PC-9 (cell line): ENCODE results near the gene SHC2.

Experiments used
- EZH2 ChIP-seq: fragments of 200-600 bp; sonication (generic); IDR thresholded peaks from 2 replicates; pipeline ENCODE4 v1.8.0; 2017; ENCODE audit warnings: antibody characterized with exemption, low read depth
- TF ChIP-seq, protein P1 (sequence below): fragments of 200-600 bp; sonication (generic); conservative IDR thresholded peaks from 2 replicates; pipeline ENCODE4 v1.6.1; 2017; ENCODE audit warnings: mixed run types, antibody characterized with exemption, mild to moderate bottlenecking, moderate library complexity

DNA sequence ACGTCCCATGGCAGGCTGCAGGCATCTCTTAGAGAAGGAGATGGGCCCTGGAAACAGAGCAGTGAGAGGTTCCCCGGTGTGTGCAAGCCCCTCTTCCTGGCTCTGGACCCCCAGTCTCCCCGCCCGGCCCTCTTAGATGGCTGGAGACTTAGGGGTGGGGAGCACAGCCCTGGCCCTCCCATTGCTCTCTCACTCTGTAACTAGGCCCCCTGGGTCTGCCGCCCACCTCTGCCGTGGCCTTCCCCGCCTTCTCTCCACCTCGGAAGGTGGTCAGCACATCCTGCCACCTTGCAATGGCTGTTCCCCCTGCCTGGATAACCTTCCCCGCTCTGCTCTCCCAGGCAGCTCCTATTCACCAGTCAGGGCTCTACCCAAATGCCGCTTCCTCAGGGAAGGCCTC, 30.1 kb downstream of the SHC2 start:
- TF ChIP-seq, protein P1, sequence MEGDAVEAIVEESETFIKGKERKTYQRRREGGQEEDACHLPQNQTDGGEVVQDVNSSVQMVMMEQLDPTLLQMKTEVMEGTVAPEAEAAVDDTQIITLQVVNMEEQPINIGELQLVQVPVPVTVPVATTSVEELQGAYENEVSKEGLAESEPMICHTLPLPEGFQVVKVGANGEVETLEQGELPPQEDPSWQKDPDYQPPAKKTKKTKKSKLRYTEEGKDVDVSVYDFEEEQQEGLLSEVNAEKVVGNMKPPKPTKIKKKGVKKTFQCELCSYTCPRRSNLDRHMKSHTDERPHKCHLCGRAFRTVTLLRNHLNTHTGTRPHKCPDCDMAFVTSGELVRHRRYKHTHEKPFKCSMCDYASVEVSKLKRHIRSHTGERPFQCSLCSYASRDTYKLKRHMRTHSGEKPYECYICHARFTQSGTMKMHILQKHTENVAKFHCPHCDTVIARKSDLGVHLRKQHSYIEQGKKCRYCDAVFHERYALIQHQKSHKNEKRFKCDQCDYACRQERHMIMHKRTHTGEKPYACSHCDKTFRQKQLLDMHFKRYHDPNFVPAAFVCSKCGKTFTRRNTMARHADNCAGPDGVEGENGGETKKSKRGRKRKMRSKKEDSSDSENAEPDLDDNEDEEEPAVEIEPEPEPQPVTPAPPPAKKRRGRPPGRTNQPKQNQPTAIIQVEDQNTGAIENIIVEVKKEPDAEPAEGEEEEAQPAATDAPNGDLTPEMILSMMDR, result no peak
- no peak for TF ChIP-seq EZH2
